Fibroblast of lung (primary cell): ENCODE measurements around the gene ZMAT2. TPM values are rescaled to one million over a fixed set of nuclear protein-coding genes. Genes with fewer than 3 reads are reported as not detected.

Source experiments
- DNase-seq, 2 donors: peaks; one replicate each; pipeline versions ENCODE4 v3.0.0 to v3.0.0-alpha.2; 2010; ENCODE audit warnings: low read depth in 2 of 2
- H2AFZ ChIP-seq: 2 replicates; pipeline ENCODE4 v1.5.1; 2012; ENCODE audit warnings: low read length, control low read depth, inconsistent platforms
- H3K27ac ChIP-seq: 2 replicates; pipeline ENCODE4 v1.5.1; 2011; ENCODE audit warnings: low read length, control low read depth; ENCODE audit not compliant: insufficient read depth
- H3K27me3 ChIP-seq: 2 replicates; pipeline ENCODE4 v1.5.1; 2011; ENCODE audit warnings: mild to moderate bottlenecking, low read length; ENCODE audit not compliant: control insufficient read depth, insufficient read depth
- H3K36me3 ChIP-seq: 2 replicates; pipeline ENCODE4 v1.5.1; 2011; ENCODE audit warnings: low read length; ENCODE audit not compliant: control insufficient read depth, insufficient read depth
- H3K4me1 ChIP-seq: 2 replicates; pipeline ENCODE4 v1.5.1; 2011; ENCODE audit warnings: low read length; ENCODE audit not compliant: control insufficient read depth, insufficient read depth; ENCODE audit errors: extremely low read depth
- H3K4me2 ChIP-seq: 2 replicates; pipeline ENCODE4 v1.5.1; 2011; ENCODE audit warnings: low read length, control low read depth; ENCODE audit not compliant: insufficient read depth; ENCODE audit errors: extremely low read depth
- H3K4me3 ChIP-seq, 4 experiments: fragments of 200-600 bp in 1 of 4; sonication (generic) in 1 of 4; replicated peaks in 1 of 4; 2 replicates each; pipeline ENCODE4 v1.5.1; 2011 to 2016; ENCODE audit warnings: low read length in 4 of 4, low read depth in 3 of 4, mild to moderate bottlenecking in 3 of 4, control low read depth in 2 of 4, inconsistent platforms in 1 of 4, mixed read lengths in 1 of 4; ENCODE audit not compliant: insufficient read depth in 1 of 4; ENCODE audit errors: control extremely low read depth in 1 of 4
- H3K79me2 ChIP-seq: 2 replicates; pipeline ENCODE4 v1.5.1; 2012; ENCODE audit warnings: mild to moderate bottlenecking, low read length, inconsistent platforms; ENCODE audit not compliant: control insufficient read depth, insufficient read depth
- H3K9ac ChIP-seq: 2 replicates; pipeline ENCODE4 v1.5.1; 2011; ENCODE audit warnings: mild to moderate bottlenecking, low read length, control low read depth; ENCODE audit not compliant: insufficient read depth
- H3K9me3 ChIP-seq: 2 replicates; pipeline ENCODE4 v1.5.1; 2012; ENCODE audit warnings: low read depth, low read length; ENCODE audit not compliant: control insufficient read depth, insufficient read depth
- H4K20me1 ChIP-seq: 2 replicates; pipeline ENCODE4 v1.5.1; 2011; ENCODE audit warnings: low read length; ENCODE audit not compliant: control insufficient read depth, insufficient read depth; ENCODE audit errors: extremely low read depth
- CTCF ChIP-seq, 2 donors: IDR thresholded peaks in 1 of 2; conservative IDR thresholded peaks in 1 of 2; 1 replicate in 1 of 2; 2 replicates in 1 of 2; pipeline ENCODE4 v1.5.1; 2011 to 2012; ENCODE audit warnings: low read length in 2 of 2, control low read depth in 1 of 2, inconsistent platforms in 1 of 2, low read depth in 1 of 2, mild to moderate bottlenecking in 1 of 2
- EZH2 ChIP-seq: IDR thresholded peaks from 2 replicates; pipeline ENCODE4 v1.5.1; 2012; ENCODE audit warnings: low read length, control low read depth, mild to moderate bottlenecking; ENCODE audit errors: missing control alignments
- polyA plus RNA-seq, 2 donors: library from polyadenylated mRNA; depleted of rRNA in 1 of 2; stranded (reverse) in 1 of 2; unstranded in 1 of 2; fragments of >200 nt; gene quantifications; 2 replicates each; pipeline ENCODE4 v1.2.1, GENCODE V29; 2011 to 2012; ENCODE audit warnings: missing spikeins in 1 of 2
- total RNA-seq: library from RNA; depleted of rRNA; stranded (reverse); fragments of >200 nt; gene quantifications from 2 replicates; pipeline ENCODE4 v1.2.1, GENCODE V29; 2014

Gene ZMAT2
- total and polyA plus RNA-seq, 2 donors (not counting 1 experiment from before 2014, with no cell fraction given): 69.4 to 85.6 TPM

GRCh38 chr5:140671472-140672125, 28.6 kb upstream of the ZMAT2 start:
- TF ChIP-seq EZH2 (no peak), CTCF (conservative IDR thresholded peaks at IDR 0.05 in 1 of 2, IDR thresholded peaks at IDR 0.05 in 1 of 2; ENCODE audit: low read depth in 1 of 2, low read length in 2 of 2) (no peak)
- Histone ChIP-seq H3K4me2 (no peak overlapping the region), H3K9ac (no peak overlapping the region), H2AFZ (no peak overlapping the region), H3K4me3 (no peak overlapping the region), H4K20me1 (no peaks in the 10 kb centered on the region), H3K27ac (no peak overlapping the region), H3K27me3 (no peaks in the 10 kb centered on the region), H3K79me2 (peaks cover 13% of the 10 kb centered on the region), H3K36me3 (peaks cover 24% of the 10 kb centered on the region), H3K4me1 (no peaks in the 10 kb centered on the region), H3K9me3 (no peaks in the 10 kb centered on the region)
- DNase-seq: no peak

DNA sequence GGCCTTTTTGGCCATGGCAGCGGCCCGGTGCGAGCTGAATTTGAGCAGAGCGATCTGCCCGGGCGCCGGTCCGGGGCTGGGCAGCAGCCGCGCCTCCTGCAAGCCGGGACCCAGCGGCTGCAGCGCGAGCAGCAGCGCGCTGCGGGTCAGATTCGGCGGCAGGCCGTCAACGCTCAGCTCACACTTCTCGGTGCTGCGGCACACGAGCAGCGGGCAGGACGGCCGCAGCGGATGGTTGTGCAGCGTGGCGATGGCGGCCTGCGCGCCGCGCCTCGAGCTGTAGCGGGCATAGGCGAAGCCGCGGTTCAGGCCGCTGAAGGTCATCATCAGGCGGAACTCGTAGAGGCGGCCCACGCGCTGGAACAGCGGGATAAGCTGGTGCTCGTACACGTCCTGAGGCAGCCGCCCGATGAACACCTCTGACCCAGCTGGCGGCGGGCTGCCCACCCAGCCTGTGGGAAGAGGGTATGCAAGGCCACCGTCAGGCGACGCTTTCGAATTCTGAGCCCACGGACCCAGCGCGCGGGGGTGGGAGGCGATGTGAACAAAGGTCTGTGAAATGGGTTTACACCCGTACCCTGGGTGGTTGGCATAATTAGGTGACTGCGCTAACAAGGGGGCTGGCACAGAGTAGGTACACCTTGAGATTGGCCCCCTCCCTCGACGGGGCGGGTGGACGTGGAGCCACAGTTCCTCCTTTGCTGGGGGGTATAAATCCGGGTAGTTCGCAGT, 27.6 kb upstream of the ZMAT2 start:
- Histone ChIP-seq H3K4me2 (peak overlapping the region; percentile 44), H3K4me3 (no peak overlapping the region), H3K79me2 (peaks cover 3% of the 10 kb centered on the region), H2AFZ (no peak overlapping the region), H3K27me3 (no peaks in the 10 kb centered on the region), H3K9me3 (no peaks in the 10 kb centered on the region), H3K4me1 (no peaks in the 10 kb centered on the region), H3K9ac (no peak overlapping the region), H3K27ac (no peak overlapping the region), H4K20me1 (no peaks in the 10 kb centered on the region), H3K36me3 (peaks cover 27% of the 10 kb centered on the region)
- DNase-seq: peak in 1 of 2 donors; percentile 9
- TF ChIP-seq EZH2 (no peak), CTCF (conservative IDR thresholded peaks at IDR 0.05 in 1 of 2, IDR thresholded peaks at IDR 0.05 in 1 of 2; ENCODE audit: low read depth in 1 of 2, low read length in 2 of 2) (no peak)

- Histone ChIP-seq H3K27ac (no peak within 1 kb of the TSS), H2AFZ (no peak within 1 kb of the TSS), H4K20me1 (no peaks in the 10 kb centered on the region), H3K4me1 (no peaks in the 10 kb centered on the region), H3K4me2 (peak within 1 kb of the TSS; percentile 44), H3K9ac (no peak within 1 kb of the TSS), H3K36me3 (peaks cover 27% of the 10 kb centered on the region), H3K9me3 (no peaks in the 10 kb centered on the region), H3K4me3 (no peak within 1 kb of the TSS), H3K27me3 (no peaks in the 10 kb centered on the region), H3K79me2 (no peaks in the 10 kb centered on the region)
- no peak for DNase-seq
- TF ChIP-seq CTCF (conservative IDR thresholded peaks at IDR 0.05 in 1 of 2, IDR thresholded peaks at IDR 0.05 in 1 of 2; ENCODE audit: low read depth in 1 of 2, low read length in 2 of 2) (no peak), EZH2 (no peak)
Observed at GRCh38 chr5:140673187-140673976, 26.9 kb upstream of the ZMAT2 start, which contains the start of gene DND1. Gene DND1 (minus strand): TSS chr5:140673576. CDS start chr5:140673542, 34 bp downstream.
